Subcutaneous abdominal adipose tissue (tissue), 5 donors: Measurements from ENCODE around the gene THOC2.
A peak's percentile ranks its signal among the peaks of the same experiment; 100 is the strongest.
"Not testable (repeated sequence)": the region's sequence is repeated elsewhere in the genome, so short reads cannot be mapped to it uniquely, and the experiment has no call there.

Experiments used
- H3K27ac ChIP-seq: one replicate; pipeline ENCODE4 v1.7.0; 2013; ENCODE audit warnings: low read depth, mild to moderate bottlenecking, inconsistent platforms, low read length, moderate library complexity
- H3K27me3 ChIP-seq, 5 donors: one replicate each; pipeline ENCODE4 v1.7.0; 2013; ENCODE audit warnings: low read length in 5 of 5, inconsistent platforms in 1 of 5; ENCODE audit not compliant: control insufficient read depth in 5 of 5, insufficient read depth in 4 of 5
- H3K36me3 ChIP-seq, 5 donors: one replicate each; pipeline ENCODE4 v1.7.0; 2013; ENCODE audit warnings: low read length in 5 of 5; ENCODE audit not compliant: control insufficient read depth in 5 of 5, insufficient read depth in 5 of 5
- H3K4me1 ChIP-seq, 5 donors: one replicate each; pipeline ENCODE4 v1.7.0; 2013; ENCODE audit warnings: low read length in 5 of 5, mild to moderate bottlenecking in 3 of 5, moderate library complexity in 1 of 5; ENCODE audit not compliant: control insufficient read depth in 5 of 5, insufficient read depth in 5 of 5
- H3K4me3 ChIP-seq, 5 donors: one replicate each; pipeline ENCODE4 v1.7.0; 2013; ENCODE audit warnings: low read length in 5 of 5, low read depth in 1 of 5
- H3K9ac ChIP-seq, 5 donors: one replicate each; pipeline ENCODE4 v1.7.0; 2013; ENCODE audit warnings: low read length in 5 of 5, mild to moderate bottlenecking in 4 of 5, moderate library complexity in 3 of 5
- H3K9me3 ChIP-seq, 5 donors: one replicate each; pipeline ENCODE4 v1.7.0; 2013; ENCODE audit warnings: low read length in 5 of 5; ENCODE audit not compliant: control insufficient read depth in 5 of 5
- donor health status: healthy.
- donor health status: healthy.
- donor health status: healthy.
- donor health status: healthy.
- donor health status: healthy.

THOC2 gene

DNA sequence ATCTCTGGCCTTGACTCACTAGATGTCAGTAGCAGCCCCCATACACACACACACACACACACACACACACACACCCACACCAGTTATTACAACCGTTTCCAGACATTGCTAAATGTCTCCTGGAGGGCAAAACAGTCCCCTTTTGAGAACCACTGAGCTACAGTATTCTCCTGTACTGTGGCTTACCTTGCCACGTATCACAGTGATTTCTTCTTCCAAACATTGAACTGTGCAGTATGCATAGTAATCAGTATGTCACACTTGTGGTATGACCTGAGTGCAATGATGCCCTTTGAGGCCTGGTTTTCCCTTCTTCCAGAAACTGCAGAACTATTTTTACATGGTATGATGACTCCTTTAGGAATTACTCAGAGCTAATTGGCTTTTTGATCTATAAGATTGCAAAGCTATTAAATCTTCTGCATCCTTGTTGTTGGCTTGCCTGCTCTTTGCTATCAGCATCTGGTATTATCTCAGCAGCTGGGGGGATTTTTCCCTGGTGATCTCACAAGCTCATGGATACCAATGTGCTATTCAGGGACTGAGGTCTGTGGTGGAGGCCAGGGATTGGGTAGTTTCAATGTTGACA lies 3.6 kb upstream of the THOC2 start:
- H3K36me3 ChIP-seq: no peaks in the 10 kb centered on the region
- H3K9me3 ChIP-seq: peaks cover 0 to 6% (median 0%) of the 10 kb centered on the region in 5 donors
- H3K9ac ChIP-seq: no peak overlapping the region
- H3K4me1 ChIP-seq: peaks cover 0 to 12% (median 7%) of the 10 kb centered on the region in 5 donors
- H3K4me3 ChIP-seq: no peak overlapping the region
- no peaks in the 10 kb centered on the region for H3K27me3 ChIP-seq
- H3K27ac ChIP-seq: no peak overlapping the region

- not testable (repeated sequence) for H3K9ac ChIP-seq, H3K27me3 ChIP-seq, H3K9me3 ChIP-seq, H3K27ac ChIP-seq, H3K4me3 ChIP-seq, H3K36me3 ChIP-seq
- H3K4me1 ChIP-seq: peaks cover 0 to 16% (median 11%) of the 10 kb centered on the region in 5 donors
Measured at GRCh38 chrX:123735137-123735536, 2.3 kb upstream of the THOC2 start.

DNA sequence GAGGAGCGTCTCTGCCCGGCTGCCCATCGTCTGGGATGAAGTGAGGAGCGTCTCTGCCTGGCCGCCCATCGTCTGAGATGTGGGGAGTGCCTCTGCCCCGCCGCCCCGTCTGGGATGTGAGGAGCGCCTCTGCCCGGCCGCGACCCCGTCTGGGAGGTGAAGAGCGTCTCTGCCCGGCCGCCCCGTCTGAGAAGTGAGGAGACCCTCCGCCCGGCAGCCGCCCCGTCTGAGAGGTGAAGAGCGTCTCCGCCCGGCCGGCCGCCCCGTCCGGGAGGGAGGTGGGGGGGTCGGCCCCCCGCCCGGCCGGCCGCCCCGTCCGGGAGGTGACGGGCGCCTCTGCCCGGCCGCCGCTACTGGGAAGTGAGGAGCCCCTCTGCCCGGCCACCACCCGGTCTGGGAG lies 1.2 kb upstream of the THOC2 start:
- not testable (repeated sequence) for H3K27ac ChIP-seq, H3K4me3 ChIP-seq

GRCh38 chrX:123731987-123732669 lies 724 bp downstream of the THOC2 start:
- Histone ChIP-seq H3K4me1 (peaks cover 0 to 16% (median 11%) of the 10 kb centered on the region in 5 donors), H3K9me3 (peaks cover 0 to 6% (median 0%) of the 10 kb centered on the region in 5 donors), H3K9ac (peak overlapping the region; percentile 29 to 83 (median 77)), H3K36me3 (no peaks in the 10 kb centered on the region), H3K27me3 (no peaks in the 10 kb centered on the region), H3K27ac (peak overlapping the region; percentile 82), H3K4me3 (peak overlapping the region; percentile 85 to 94 (median 87))

More for the DNA sequence above, 1.2 kb upstream of the THOC2 start:
- not testable (repeated sequence) for H3K27me3 ChIP-seq, H3K9me3 ChIP-seq, H3K36me3 ChIP-seq, H3K9ac ChIP-seq
- peaks cover 0 to 16% (median 11%) of the 10 kb centered on the region in 5 donors for H3K4me1 ChIP-seq

DNA sequence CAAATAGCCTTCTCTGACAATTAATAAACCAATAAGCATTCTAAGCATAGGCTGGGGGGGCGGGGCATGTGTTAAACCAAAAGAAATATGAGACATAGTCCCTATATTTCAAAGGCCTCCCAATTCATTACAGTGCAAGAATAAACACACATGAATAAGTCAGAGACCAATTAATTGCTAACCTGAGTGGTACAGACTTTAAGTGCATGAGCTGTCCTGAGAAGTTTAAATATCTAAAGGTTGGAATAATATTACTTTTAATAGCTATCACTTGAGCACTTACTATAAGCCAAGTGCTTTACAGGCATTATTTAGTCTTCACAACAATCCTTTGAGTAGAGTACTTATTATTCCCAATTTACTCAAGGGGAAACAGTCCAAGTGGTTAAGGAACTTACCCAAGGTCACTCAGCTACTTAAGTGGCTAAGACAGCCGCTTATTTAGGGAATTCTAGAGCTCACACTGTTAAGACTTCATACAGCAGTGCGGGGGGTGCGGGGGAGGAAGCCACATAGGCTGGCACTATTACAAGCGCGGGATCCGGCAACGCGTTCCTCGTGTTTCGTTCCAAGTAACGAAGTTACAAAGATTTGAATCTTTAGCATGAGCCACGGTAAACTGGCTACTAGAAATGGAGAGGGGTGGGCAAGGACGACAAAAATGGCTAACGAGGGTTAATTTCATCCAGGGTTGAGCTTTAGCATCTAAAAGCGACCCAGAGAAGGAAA lies 1.4 kb downstream of the THOC2 start:
- no peaks in the 10 kb centered on the region for H3K27me3 ChIP-seq
- H3K4me3 ChIP-seq: peak overlapping the region; percentile 85 to 94 (median 87)
- H3K9me3 ChIP-seq: peaks cover 0 to 6% (median 0%) of the 10 kb centered on the region in 5 donors
- H3K36me3 ChIP-seq: no peaks in the 10 kb centered on the region
- H3K9ac ChIP-seq: peak overlapping the region; percentile 29 to 83 (median 77)
- H3K27ac ChIP-seq: peak overlapping the region; percentile 82
- peaks cover 0 to 16% (median 11%) of the 10 kb centered on the region in 5 donors for H3K4me1 ChIP-seq

DNA sequence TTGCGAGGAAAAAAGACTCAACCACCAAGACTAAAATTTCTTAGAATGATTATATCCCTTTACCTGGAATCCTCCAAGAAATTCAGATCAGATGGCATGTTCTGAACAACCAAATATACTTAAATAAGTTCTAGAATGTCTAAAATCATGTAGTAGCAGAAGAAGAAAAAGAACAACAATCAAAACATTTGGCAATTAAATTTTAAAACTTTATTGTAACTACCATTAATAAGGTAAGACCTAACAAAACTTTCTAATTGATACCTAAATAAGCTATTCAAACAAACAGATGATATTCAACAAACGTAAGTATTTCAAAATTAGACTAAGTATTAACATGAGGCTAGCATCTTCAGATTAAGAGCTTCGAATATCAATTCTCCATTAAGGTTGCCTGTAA lies 4.3 kb downstream of the THOC2 start:
- no peak overlapping the region for H3K9ac ChIP-seq
- H3K27me3 ChIP-seq: no peaks in the 10 kb centered on the region
- no peak overlapping the region for H3K4me3 ChIP-seq
- H3K27ac ChIP-seq: no peak overlapping the region
- peaks cover 0 to 6% (median 0%) of the 10 kb centered on the region in 5 donors for H3K9me3 ChIP-seq
- peaks cover 0 to 16% (median 11%) of the 10 kb centered on the region in 5 donors for H3K4me1 ChIP-seq
- H3K36me3 ChIP-seq: no peaks in the 10 kb centered on the region

DNA sequence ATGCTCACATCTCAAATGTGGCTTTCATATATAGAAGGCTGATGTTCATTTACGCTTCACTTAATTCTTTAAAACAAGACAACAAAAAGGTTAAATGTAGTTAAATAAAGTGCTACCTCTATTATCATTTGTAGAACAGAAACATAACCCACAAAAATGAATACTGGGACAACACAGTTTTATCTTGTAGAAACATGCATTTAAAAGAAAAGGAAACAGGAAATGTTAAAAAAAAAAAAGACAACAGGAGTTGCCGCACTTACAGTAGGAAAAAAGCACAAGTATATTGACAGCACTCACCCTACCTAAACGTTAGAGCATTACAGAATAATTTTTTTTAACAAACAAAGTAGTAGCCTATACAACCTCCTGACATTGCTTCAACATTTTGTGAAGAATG lies 4.8 kb downstream of the THOC2 start:
- peaks cover 0 to 6% (median 0%) of the 10 kb centered on the region in 5 donors for H3K9me3 ChIP-seq
- H3K4me3 ChIP-seq: no peak overlapping the region
- H3K36me3 ChIP-seq: no peaks in the 10 kb centered on the region
- no peak overlapping the region for H3K9ac ChIP-seq
- H3K27ac ChIP-seq: no peak overlapping the region
- no peaks in the 10 kb centered on the region for H3K27me3 ChIP-seq
- peaks cover 0 to 16% (median 10%) of the 10 kb centered on the region in 5 donors for H3K4me1 ChIP-seq

- H3K27me3 ChIP-seq, H3K9ac ChIP-seq, H3K4me1 ChIP-seq, H3K36me3 ChIP-seq, H3K27ac ChIP-seq, H3K4me3 ChIP-seq, H3K9me3 ChIP-seq: not testable (repeated sequence)
Measured at GRCh38 chrX:123722193-123722592, 10.7 kb downstream of the THOC2 start.

GRCh38 chrX:123720486-123720885 lies 12.4 kb downstream of the THOC2 start:
- Histone ChIP-seq H3K36me3 (no peaks in the 10 kb centered on the region), H3K27ac (no peak overlapping the region), H3K4me3 (no peak overlapping the region), H3K27me3 (no peaks in the 10 kb centered on the region), H3K9me3 (peaks cover 0 to 3% (median 0%) of the 10 kb centered on the region in 5 donors), H3K9ac (no peak overlapping the region), H3K4me1 (no peaks in the 10 kb centered on the region)

DNA sequence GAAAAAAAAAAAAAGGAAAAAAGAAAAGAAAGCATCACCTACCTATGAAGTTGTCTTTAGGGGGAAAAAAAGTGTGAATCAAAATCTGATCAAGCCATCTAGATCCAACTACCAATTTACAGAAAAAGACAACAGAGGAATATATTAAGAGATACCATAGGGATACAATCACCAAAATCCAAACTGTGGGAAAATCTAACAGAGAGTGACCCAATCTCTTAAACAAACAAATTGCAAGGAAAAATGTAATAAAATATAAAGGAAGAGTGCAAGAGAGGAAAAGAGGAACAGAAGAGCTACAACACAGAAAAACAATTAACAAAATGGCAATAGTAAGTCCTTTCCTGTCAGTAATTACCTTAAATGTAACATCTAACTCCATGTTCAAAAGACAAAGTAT lies 19.0 kb downstream of the THOC2 start:
- Histone ChIP-seq H3K27me3 (no peaks in the 10 kb centered on the region), H3K9me3 (peaks cover 0 to 3% (median 0%) of the 10 kb centered on the region in 5 donors), H3K36me3 (peaks cover 0 to 3% (median 0%) of the 10 kb centered on the region in 5 donors), H3K27ac (no peak overlapping the region), H3K4me1 (peaks cover 0 to 2% (median 0%) of the 10 kb centered on the region in 5 donors), H3K9ac (no peak overlapping the region), H3K4me3 (no peak overlapping the region)
